ENCODE data around the gene GNB4. TPM values are rescaled to one million over a fixed set of nuclear protein-coding genes. Genes with fewer than 3 reads are reported as not detected.

GNB4 gene
- total and polyA plus RNA-seq, 9 of the 15 experiments (the other 6 are each of a cell fraction or from before 2014, with no cell fraction given) = 6.8 to 36.7 (median 21.4) TPM

DNA sequence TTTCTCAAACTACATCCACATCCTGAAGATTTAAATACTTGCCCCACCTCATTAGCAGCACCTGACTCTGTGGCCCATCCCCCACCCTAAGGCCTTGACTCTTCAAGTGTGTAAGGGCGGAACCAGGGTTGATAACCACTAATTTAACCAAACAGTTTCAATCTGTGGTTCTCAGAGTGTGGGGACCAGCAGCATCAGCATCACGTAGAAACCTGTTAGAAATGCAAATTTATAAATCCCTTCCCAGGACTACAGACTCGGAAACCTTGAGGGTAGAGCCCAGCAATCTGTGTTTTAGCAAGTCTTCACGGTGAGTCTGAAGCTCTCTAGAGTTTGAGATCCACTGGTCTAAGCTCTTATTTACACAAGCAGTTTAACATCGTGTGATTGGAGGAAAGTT is 12.4 kb downstream of the GNB4 start:
- WGBS (ENCODE audit: insufficient coverage, low coverage, missing lambda C conversion rate) = 44% methylated on average over 5 of the region's 5 CpGs
- intact Hi-C loops (cut with micrococcal nuclease) = no loop called here

GRCh38 chr3:179436517-179436916 is 14.8 kb downstream of the GNB4 start:
- Histone ChIP-seq H2AFZ (ENCODE audit: low read depth, low read length) (peak overlapping the region; percentile 20), H3K9me1 (ENCODE audit: control insufficient read depth, insufficient read depth, low read length) (no peaks in the 10 kb centered on the region), H3K4me1 (replicated peaks in 1 of 2; ENCODE audit: control insufficient read depth in 2 of 2, insufficient read depth in 2 of 2, low read length in 2 of 2) (peaks cover 0 to 2% of the 10 kb centered on the region in 2 experiments; a peak in 2 of 5 replicates), H3K4me2 (ENCODE audit: insufficient read depth, low read length) (no peak overlapping the region), H3K27me3 (ENCODE audit: control insufficient read depth in 2 of 2, insufficient read depth in 2 of 2, low read length in 2 of 2) (no peaks in the 10 kb centered on the region), H4K20me1 (replicated peaks; ENCODE audit: control insufficient read depth, insufficient read depth, low read length) (no peaks in the 10 kb centered on the region), H3K79me2 (ENCODE audit: control insufficient read depth, insufficient read depth, low read length) (peaks cover 24% of the 10 kb centered on the region; the same call in 2 of the 3 replicates), H3K4me3 (no peak overlapping the region), H3K36me3 (ENCODE audit: control insufficient read depth, insufficient read depth, low read length) (no peaks in the 10 kb centered on the region; the same call in 2 of the 3 replicates), H3K27ac (ENCODE audit: extremely low read depth, low read depth, low read length) (no peak overlapping the region), H3K9ac (ENCODE audit: insufficient read depth in 1 of 2, low read depth in 2 of 2, low read length in 2 of 2) (no peak overlapping the region), H3K9me3 (replicated peaks; ENCODE audit: control insufficient read depth, insufficient read depth, low read depth, low read length) (no peaks in the 10 kb centered on the region)
- BruUV-seq (replicated peaks) = no TSS peak
- CTCF ChIA-PET (ENCODE audit: low intra/inter-chr PET ratio) = no interaction called here
- DNase-seq (ENCODE audit: extremely low read depth in 1 of 4, low spot score in 3 of 4) = no peak
- intact Hi-C loops (cut with micrococcal nuclease) (no loop called here), in situ Hi-C loops (cut with MboI) (loop anchor here (25.0 kb wide), 1 partner anchor 1176 kb away; the partner anchor contains the start of gene TTC14)
- FAIRE-seq = no peak
- 0 out of 2 replicates have a peak, but pooled peaks have one; percentile 19 for TF ChIP-seq TCF3 (CRISPR knock-in tag; IDR thresholded peaks at IDR 0.05)
- no peak for TF ChIP-seq DDX20 (tag; IDR thresholded peaks at IDR 0.05; ENCODE audit: low read depth)
- POLR2A ChIA-PET = no interaction called here
- 0 out of 3 replicates have a peak, but pooled peaks have one; percentile 41 for ATAC-seq
- 18% methylated on average over 3 of the region's 3 CpGs for WGBS (ENCODE audit: insufficient coverage, low coverage, missing lambda C conversion rate)

More for the DNA sequence above, 12.4 kb downstream of the GNB4 start:
- H3K27me3 ChIP-seq (ENCODE audit: control insufficient read depth in 2 of 2, insufficient read depth in 2 of 2, low read length in 2 of 2) = no peaks in the 10 kb centered on the region
- ChIA-PET CTCF (ENCODE audit: low intra/inter-chr PET ratio) (no interaction called here), POLR2A (no interaction called here)
- ATAC-seq = peak; percentile 55
- H3K79me2 ChIP-seq (ENCODE audit: control insufficient read depth, insufficient read depth, low read length) = peaks cover 14% of the 10 kb centered on the region; the same call in 2 of the 3 replicates
- H3K27ac ChIP-seq (ENCODE audit: extremely low read depth, low read depth, low read length) = no peak overlapping the region
- H3K36me3 ChIP-seq (ENCODE audit: control insufficient read depth, insufficient read depth, low read length) = peaks cover 4% of the 10 kb centered on the region; the same call in 2 of the 3 replicates
- no peaks in the 10 kb centered on the region for H3K9me1 ChIP-seq (ENCODE audit: control insufficient read depth, insufficient read depth, low read length)
- H3K9ac ChIP-seq (ENCODE audit: insufficient read depth in 1 of 2, low read depth in 2 of 2, low read length in 2 of 2) = no peak overlapping the region
- H2AFZ ChIP-seq (ENCODE audit: low read depth, low read length) = no peak overlapping the region
- in situ Hi-C loops (cut with MboI) = loop anchor here (25.0 kb wide), 1 partner anchor 1173 kb away; the partner anchor contains the start of gene TTC14
- H3K4me1 ChIP-seq (replicated peaks in 1 of 2; ENCODE audit: control insufficient read depth in 2 of 2, insufficient read depth in 2 of 2, low read length in 2 of 2) = peaks cover 0 to 2% of the 10 kb centered on the region in 2 experiments; a peak in 2 of 5 replicates
- no peaks in the 10 kb centered on the region for H3K9me3 ChIP-seq (replicated peaks; ENCODE audit: control insufficient read depth, insufficient read depth, low read depth, low read length)
- no TSS peak for BruUV-seq (replicated peaks)
- no peak for TF ChIP-seq ZNF316 (IDR thresholded peaks at IDR 0.05)
- no peak for TF ChIP-seq PPARD (CRISPR knock-in tag; IDR thresholded peaks at IDR 0.05)
- 0 out of 4 replicates have a peak, but pooled peaks of 1 of the 2 experiments have one; percentile 42 for TF ChIP-seq FOXA3 (CRISPR knock-in tag; conservative IDR thresholded peaks at IDR 0.05 in 1 of 2, IDR thresholded peaks at IDR 0.05 in 1 of 2)
- peak in 1 of 4 experiments; percentile 29 for DNase-seq (ENCODE audit: extremely low read depth in 1 of 4, low spot score in 3 of 4)
- H3K4me2 ChIP-seq (ENCODE audit: insufficient read depth, low read length) = no peak overlapping the region
- H3K4me3 ChIP-seq = no peak overlapping the region
- FAIRE-seq = no peak
- H4K20me1 ChIP-seq (replicated peaks; ENCODE audit: control insufficient read depth, insufficient read depth, low read length) = no peaks in the 10 kb centered on the region

Data from K562 (cell line).